Vagina (tissue), 2 donors: ENCODE data around the gene NR4A3.

Source experiments
- POLR2A ChIP-seq, 2 donors: fragments of 450-650 bp; IDR thresholded peaks; one replicate each; pipeline ENCODE4 v1.6.1; 2017; ENCODE audit warnings: antibody characterized with exemption in 2 of 2, mild to moderate bottlenecking in 2 of 2, moderate library complexity in 2 of 2
- POLR2AphosphoS5 ChIP-seq, 2 donors: sonication (generic); formaldehyde crosslinking; IDR thresholded peaks; one replicate each; pipeline ENCODE4 v1.9.0; 2017; ENCODE audit warnings: antibody characterized with exemption in 2 of 2, mild to moderate bottlenecking in 2 of 2, low read depth in 1 of 2; ENCODE audit not compliant: insufficient read depth in 1 of 2
- TF ChIP-seq, protein P1 (sequence below), 3 experiments: fragments of 450-650 bp in 2 of 3; fragments of 200-600 bp in 1 of 3; sonication (generic) in 1 of 3; IDR thresholded peaks; one replicate each; pipeline ENCODE4 v1.5.1; 2017 to 2019; ENCODE audit warnings: antibody characterized with exemption in 3 of 3, mild to moderate bottlenecking in 2 of 3, moderate library complexity in 2 of 3

DNA sequence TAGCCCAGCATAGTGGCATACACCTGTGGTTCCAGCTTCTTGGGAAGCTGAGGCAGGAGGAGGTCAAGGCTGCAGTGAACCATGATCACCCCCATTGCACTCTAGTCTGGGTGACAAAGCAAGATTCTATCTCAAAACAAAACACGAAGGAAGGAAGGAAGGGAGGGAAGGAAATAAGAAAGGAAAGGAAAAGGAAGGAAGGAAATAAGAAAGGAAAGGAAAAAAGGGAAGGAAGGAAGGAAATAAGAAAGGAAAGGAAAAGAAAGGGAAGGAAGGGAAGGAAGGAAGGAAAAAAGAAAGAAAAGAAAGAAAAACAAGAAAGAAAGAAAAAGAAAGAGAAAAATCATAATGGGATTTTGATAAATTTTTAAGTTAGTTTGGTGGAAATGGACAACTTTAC is 81.7 kb downstream of the NR4A3 start:
- TF ChIP-seq POLR2A (IDR thresholded peaks at IDR 0.05) (no peak), POLR2AphosphoS5 (IDR thresholded peaks at IDR 0.05; ENCODE audit: insufficient read depth in 1 of 2, low read depth in 1 of 2) (no peak)
- TF ChIP-seq, protein P1, sequence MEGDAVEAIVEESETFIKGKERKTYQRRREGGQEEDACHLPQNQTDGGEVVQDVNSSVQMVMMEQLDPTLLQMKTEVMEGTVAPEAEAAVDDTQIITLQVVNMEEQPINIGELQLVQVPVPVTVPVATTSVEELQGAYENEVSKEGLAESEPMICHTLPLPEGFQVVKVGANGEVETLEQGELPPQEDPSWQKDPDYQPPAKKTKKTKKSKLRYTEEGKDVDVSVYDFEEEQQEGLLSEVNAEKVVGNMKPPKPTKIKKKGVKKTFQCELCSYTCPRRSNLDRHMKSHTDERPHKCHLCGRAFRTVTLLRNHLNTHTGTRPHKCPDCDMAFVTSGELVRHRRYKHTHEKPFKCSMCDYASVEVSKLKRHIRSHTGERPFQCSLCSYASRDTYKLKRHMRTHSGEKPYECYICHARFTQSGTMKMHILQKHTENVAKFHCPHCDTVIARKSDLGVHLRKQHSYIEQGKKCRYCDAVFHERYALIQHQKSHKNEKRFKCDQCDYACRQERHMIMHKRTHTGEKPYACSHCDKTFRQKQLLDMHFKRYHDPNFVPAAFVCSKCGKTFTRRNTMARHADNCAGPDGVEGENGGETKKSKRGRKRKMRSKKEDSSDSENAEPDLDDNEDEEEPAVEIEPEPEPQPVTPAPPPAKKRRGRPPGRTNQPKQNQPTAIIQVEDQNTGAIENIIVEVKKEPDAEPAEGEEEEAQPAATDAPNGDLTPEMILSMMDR (IDR thresholded peaks at IDR 0.05): no peak
